ENCODE measurements around the gene PABPC1L.

Gene PABPC1L

GRCh38 chr20:44900231-44900854 is 9.5 kb upstream of the PABPC1L start:
- DNase-seq (ENCODE audit: low read depth): no peak
- TF ChIP-seq POLR2A (IDR thresholded peaks at IDR 0.05; ENCODE audit: extremely low read depth, insufficient read length) (no peak), MAX (IDR thresholded peaks at IDR 0.05; ENCODE audit: low read depth, low read length) (no peak), CTCF (IDR thresholded peaks at IDR 0.05; ENCODE audit: low read depth, low read length) (no peak), MYC (IDR thresholded peaks at IDR 0.05; ENCODE audit: low read depth, low read length) (no peak)
- no peak overlapping the region for H3K4me3 ChIP-seq (ENCODE audit: low read depth, low read length)

DNA sequence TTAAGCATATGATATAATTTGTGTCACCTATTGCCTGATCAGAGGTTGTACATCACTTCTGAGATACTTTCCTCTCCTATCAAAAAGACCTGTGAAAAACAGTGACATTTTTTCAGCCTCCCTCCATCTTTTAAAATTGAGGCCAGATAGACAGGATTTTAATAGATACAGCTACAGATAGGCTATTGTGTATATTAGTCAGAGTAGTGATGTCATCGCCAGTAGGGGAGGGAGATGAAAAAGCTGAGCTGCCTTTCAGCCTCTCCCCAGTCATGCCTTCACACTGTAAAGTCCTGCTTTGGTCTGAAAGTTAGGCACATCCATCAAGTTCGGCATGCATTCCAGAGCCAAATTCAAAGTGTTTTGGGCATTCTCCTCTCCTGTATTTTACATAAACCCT is 7.9 kb upstream of the PABPC1L start:
- DNase-seq (ENCODE audit: low read depth): no peak
- TF ChIP-seq CTCF (IDR thresholded peaks at IDR 0.05; ENCODE audit: low read depth, low read length): no peak
- no peak for TF ChIP-seq MYC (IDR thresholded peaks at IDR 0.05; ENCODE audit: low read depth, low read length)
- no peak for TF ChIP-seq POLR2A (IDR thresholded peaks at IDR 0.05; ENCODE audit: extremely low read depth, insufficient read length)
- no peak overlapping the region for H3K4me3 ChIP-seq (ENCODE audit: low read depth, low read length)

DNA sequence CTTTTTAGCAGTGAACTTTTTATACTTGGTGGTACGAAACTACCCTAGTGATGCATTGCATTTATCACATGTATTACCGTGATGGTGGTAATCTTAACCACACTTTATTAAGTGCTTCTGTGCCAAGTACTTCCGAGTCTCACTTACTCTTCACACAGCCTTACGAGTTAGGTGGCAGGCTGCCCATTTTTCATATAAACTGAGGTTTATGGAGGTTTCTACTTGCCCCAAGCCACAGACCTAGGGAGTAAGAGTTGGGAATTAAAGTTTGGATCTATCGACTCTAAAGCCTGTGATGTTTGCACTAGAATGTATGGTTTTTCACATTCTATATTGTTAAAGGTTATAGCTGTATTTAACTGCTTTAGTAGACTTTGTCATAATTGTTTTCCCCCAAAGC is 5.5 kb upstream of the PABPC1L start:
- H3K4me3 ChIP-seq (ENCODE audit: low read depth, low read length): no peak overlapping the region
- DNase-seq (ENCODE audit: low read depth): no peak
- no peak for TF ChIP-seq POLR2A (IDR thresholded peaks at IDR 0.05; ENCODE audit: extremely low read depth, insufficient read length)
- TF ChIP-seq CTCF (IDR thresholded peaks at IDR 0.05; ENCODE audit: low read depth, low read length): no peak
- TF ChIP-seq MAX (IDR thresholded peaks at IDR 0.05; ENCODE audit: low read depth, low read length): no peak
- no peak for TF ChIP-seq MYC (IDR thresholded peaks at IDR 0.05; ENCODE audit: low read depth, low read length)

GRCh38 chr20:44908987-44909871 is 631 bp upstream of the PABPC1L start:
- H3K4me3 ChIP-seq (ENCODE audit: low read depth, low read length): peak overlapping the region; percentile 40
- no peak for TF ChIP-seq POLR2A (IDR thresholded peaks at IDR 0.05; ENCODE audit: extremely low read depth, insufficient read length)
- no peak for TF ChIP-seq CTCF (IDR thresholded peaks at IDR 0.05; ENCODE audit: low read depth, low read length)
- TF ChIP-seq MAX (IDR thresholded peaks at IDR 0.05; ENCODE audit: low read depth, low read length): no peak
- TF ChIP-seq MYC (IDR thresholded peaks at IDR 0.05; ENCODE audit: low read depth, low read length): no peak
- peak; percentile 12 for DNase-seq (ENCODE audit: low read depth)

DNA sequence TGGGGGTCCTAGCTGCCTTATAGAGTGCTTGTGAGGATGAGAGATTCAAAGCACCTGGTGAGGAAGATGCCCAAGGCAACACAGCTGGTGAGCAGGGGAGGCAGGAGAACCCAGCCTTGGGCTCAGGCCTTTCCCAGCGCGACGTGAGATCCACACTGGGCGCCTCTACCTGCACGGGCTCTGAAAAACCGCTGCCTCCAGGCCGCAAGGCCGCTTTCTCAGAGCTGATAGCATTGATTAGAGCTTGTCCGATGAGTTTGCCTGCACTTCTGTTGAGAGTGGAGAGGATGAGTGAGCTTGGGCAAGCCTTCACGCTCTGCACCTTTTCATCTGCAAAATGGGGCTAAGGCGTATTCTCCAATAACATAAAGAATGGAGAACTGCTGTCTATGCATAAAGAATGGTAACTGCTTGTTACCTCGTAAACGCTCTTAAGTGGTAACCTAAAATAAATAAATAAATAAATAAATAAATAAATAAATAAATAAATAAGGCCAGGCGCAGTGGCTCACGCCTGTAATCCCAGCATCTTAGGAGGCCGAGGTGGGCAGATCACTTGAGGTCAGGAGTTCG is 916 bp downstream of the PABPC1L start:
- TF ChIP-seq POLR2A (IDR thresholded peaks at IDR 0.05; ENCODE audit: extremely low read depth, insufficient read length) (no peak), MYC (IDR thresholded peaks at IDR 0.05; ENCODE audit: low read depth, low read length) (no peak), CTCF (IDR thresholded peaks at IDR 0.05; ENCODE audit: low read depth, low read length) (no peak), MAX (IDR thresholded peaks at IDR 0.05; ENCODE audit: low read depth, low read length) (no peak)
- peak overlapping the region; percentile 75 for H3K4me3 ChIP-seq (ENCODE audit: low read depth, low read length)
- peak; percentile 9 for DNase-seq (ENCODE audit: low read depth)

All from NB4 (cell line).